ENCODE results near the gene HDAC5.

The HDAC5 gene

GRCh38 chr17:44123356-44124117, at the start of gene HDAC5:
Gene HDAC5, minus strand, starts transcription at chr17:44123641. Its CDS starts 6,126 bp downstream, at chr17:44117515.
- WGBS (ENCODE audit: insufficient coverage, insufficient read length), result no CpG with 5 or more reads among the region's 78 CpGs

GRCh38 chr17:44171931-44172455, 48.6 kb upstream of the HDAC5 start:
- no peak for DNase-seq (ENCODE audit: low read depth, low spot score)
- no CpG with 5 or more reads among the region's 17 CpGs for WGBS (ENCODE audit: insufficient coverage, insufficient read length)
- Histone ChIP-seq H3K9me3 (ENCODE audit: control insufficient read depth, insufficient read depth, low read length) (no peaks in the 10 kb centered on the region), H3K4me3 (ENCODE audit: low read length) (no peak overlapping the region), H3K36me3 (ENCODE audit: control insufficient read depth, insufficient read depth, low read length) (0 out of 2 replicates have a peak, but pooled peaks cover 4% of the 10 kb centered on the region), H3K27me3 (ENCODE audit: control insufficient read depth, insufficient read depth, low read length) (no peaks in the 10 kb centered on the region), H3K4me1 (ENCODE audit: control insufficient read depth, insufficient read depth, low read length) (peaks cover 8% of the 10 kb centered on the region), H3K27ac (ENCODE audit: low read length) (no peak overlapping the region)

More at GRCh38 chr17:44123356-44124117, at the start of gene HDAC5:
- peak; percentile 82 for DNase-seq (ENCODE audit: low read depth, low spot score)
- H3K9me3 ChIP-seq (ENCODE audit: control insufficient read depth, insufficient read depth, low read length), result no peaks in the 10 kb centered on the region
- H3K4me1 ChIP-seq (ENCODE audit: control insufficient read depth, insufficient read depth, low read length), result peaks cover 11% of the 10 kb centered on the region
- H3K4me3 ChIP-seq (ENCODE audit: low read length), result peak within 1 kb of the TSS; percentile 81
- no peak within 1 kb of the TSS for H3K27ac ChIP-seq (ENCODE audit: low read length)
- H3K27me3 ChIP-seq (ENCODE audit: control insufficient read depth, insufficient read depth, low read length), result no peaks in the 10 kb centered on the region
- H3K36me3 ChIP-seq (ENCODE audit: control insufficient read depth, insufficient read depth, low read length), result no peaks in the 10 kb centered on the region

- Histone ChIP-seq H3K4me3 (ENCODE audit: low read length) (no peak within 1 kb of the TSS), H3K4me1 (ENCODE audit: control insufficient read depth, insufficient read depth, low read length) (peaks cover 8% of the 10 kb centered on the region), H3K27me3 (ENCODE audit: control insufficient read depth, insufficient read depth, low read length) (no peaks in the 10 kb centered on the region), H3K36me3 (ENCODE audit: control insufficient read depth, insufficient read depth, low read length) (no peaks in the 10 kb centered on the region), H3K9me3 (ENCODE audit: control insufficient read depth, insufficient read depth, low read length) (no peaks in the 10 kb centered on the region), H3K27ac (ENCODE audit: low read length) (no peak within 1 kb of the TSS)
- no peak for DNase-seq (ENCODE audit: low read depth, low spot score)
- no CpG with 5 or more reads among the region's 21 CpGs for WGBS (ENCODE audit: insufficient coverage, insufficient read length)
These were observed 47.2 kb upstream of the HDAC5 start, which contains the start of gene ASB16 for GRCh38 chr17:44170499-44171201. Gene ASB16, plus strand, starts transcription at chr17:44170704. Its CDS starts 86 bp downstream, at chr17:44170790.

- DNase-seq (ENCODE audit: low read depth, low spot score), result no peak
- Histone ChIP-seq H3K27ac (ENCODE audit: low read length) (no peak overlapping the region), H3K4me1 (ENCODE audit: control insufficient read depth, insufficient read depth, low read length) (peaks cover 8% of the 10 kb centered on the region), H3K9me3 (ENCODE audit: control insufficient read depth, insufficient read depth, low read length) (no peaks in the 10 kb centered on the region), H3K27me3 (ENCODE audit: control insufficient read depth, insufficient read depth, low read length) (no peaks in the 10 kb centered on the region), H3K4me3 (ENCODE audit: low read length) (no peak overlapping the region), H3K36me3 (ENCODE audit: control insufficient read depth, insufficient read depth, low read length) (no peaks in the 10 kb centered on the region)
- no CpG with 5 or more reads among the region's 5 CpGs for WGBS (ENCODE audit: insufficient coverage, insufficient read length)
These were observed 46.7 kb upstream of the HDAC5 start for GRCh38 chr17:44170135-44170498.

GRCh38 chr17:44167181-44167861, 43.9 kb upstream of the HDAC5 start:
- no CpG with 5 or more reads among the region's 7 CpGs for WGBS (ENCODE audit: insufficient coverage, insufficient read length)
- no peak overlapping the region for H3K27ac ChIP-seq (ENCODE audit: low read length)
- no peaks in the 10 kb centered on the region for H3K9me3 ChIP-seq (ENCODE audit: control insufficient read depth, insufficient read depth, low read length)
- DNase-seq (ENCODE audit: low read depth, low spot score), result no peak
- H3K4me3 ChIP-seq (ENCODE audit: low read length), result no peak overlapping the region
- peaks cover under 1% of the 10 kb centered on the region; the same call in 1 of the 2 replicates for H3K36me3 ChIP-seq (ENCODE audit: control insufficient read depth, insufficient read depth, low read length)
- H3K4me1 ChIP-seq (ENCODE audit: control insufficient read depth, insufficient read depth, low read length), result peaks cover 8% of the 10 kb centered on the region
- H3K27me3 ChIP-seq (ENCODE audit: control insufficient read depth, insufficient read depth, low read length), result no peaks in the 10 kb centered on the region

GRCh38 chr17:44164476-44164875, 41.0 kb upstream of the HDAC5 start:
- WGBS (ENCODE audit: insufficient coverage, insufficient read length), result no CpG with 5 or more reads among the region's 1 CpG
- Histone ChIP-seq H3K4me3 (ENCODE audit: low read length) (no peak overlapping the region), H3K36me3 (ENCODE audit: control insufficient read depth, insufficient read depth, low read length) (peaks cover 14% of the 10 kb centered on the region; the same call in 1 of the 2 replicates), H3K27me3 (ENCODE audit: control insufficient read depth, insufficient read depth, low read length) (no peaks in the 10 kb centered on the region), H3K27ac (ENCODE audit: low read length) (no peak overlapping the region), H3K9me3 (ENCODE audit: control insufficient read depth, insufficient read depth, low read length) (no peaks in the 10 kb centered on the region), H3K4me1 (ENCODE audit: control insufficient read depth, insufficient read depth, low read length) (0 out of 2 replicates have a peak, but pooled peaks cover 2% of the 10 kb centered on the region)
- no peak for DNase-seq (ENCODE audit: low read depth, low spot score)

GRCh38 chr17:44159519-44160210, 36.2 kb upstream of the HDAC5 start:
- no peaks in the 10 kb centered on the region for H3K27me3 ChIP-seq (ENCODE audit: control insufficient read depth, insufficient read depth, low read length)
- peaks cover 29% of the 10 kb centered on the region for H3K36me3 ChIP-seq (ENCODE audit: control insufficient read depth, insufficient read depth, low read length)
- H3K4me3 ChIP-seq (ENCODE audit: low read length), result no peak overlapping the region
- no peak overlapping the region for H3K27ac ChIP-seq (ENCODE audit: low read length)
- H3K9me3 ChIP-seq (ENCODE audit: control insufficient read depth, insufficient read depth, low read length), result no peaks in the 10 kb centered on the region
- H3K4me1 ChIP-seq (ENCODE audit: control insufficient read depth, insufficient read depth, low read length), result no peaks in the 10 kb centered on the region
- DNase-seq (ENCODE audit: low read depth, low spot score), result no peak
- WGBS (ENCODE audit: insufficient coverage, insufficient read length), result no CpG with 5 or more reads among the region's 15 CpGs

GRCh38 chr17:44155488-44155887, 32.0 kb upstream of the HDAC5 start:
- Histone ChIP-seq H3K27ac (ENCODE audit: low read length) (no peak overlapping the region), H3K4me3 (ENCODE audit: low read length) (no peak overlapping the region), H3K9me3 (ENCODE audit: control insufficient read depth, insufficient read depth, low read length) (no peaks in the 10 kb centered on the region), H3K4me1 (ENCODE audit: control insufficient read depth, insufficient read depth, low read length) (no peaks in the 10 kb centered on the region), H3K36me3 (ENCODE audit: control insufficient read depth, insufficient read depth, low read length) (peaks cover 30% of the 10 kb centered on the region), H3K27me3 (ENCODE audit: control insufficient read depth, insufficient read depth, low read length) (no peaks in the 10 kb centered on the region)
- no CpG with 5 or more reads among the region's 2 CpGs for WGBS (ENCODE audit: insufficient coverage, insufficient read length)
- DNase-seq (ENCODE audit: low read depth, low spot score), result no peak

- no peaks in the 10 kb centered on the region for H3K4me1 ChIP-seq (ENCODE audit: control insufficient read depth, insufficient read depth, low read length)
- WGBS (ENCODE audit: insufficient coverage, insufficient read length), result no CpG with 5 or more reads among the region's 4 CpGs
- no peaks in the 10 kb centered on the region for H3K9me3 ChIP-seq (ENCODE audit: control insufficient read depth, insufficient read depth, low read length)
- H3K27me3 ChIP-seq (ENCODE audit: control insufficient read depth, insufficient read depth, low read length), result no peaks in the 10 kb centered on the region
- H3K4me3 ChIP-seq (ENCODE audit: low read length), result no peak overlapping the region
- no peak overlapping the region for H3K27ac ChIP-seq (ENCODE audit: low read length)
- H3K36me3 ChIP-seq (ENCODE audit: control insufficient read depth, insufficient read depth, low read length), result peaks cover 32% of the 10 kb centered on the region
- no peak for DNase-seq (ENCODE audit: low read depth, low spot score)
These were observed 29.4 kb upstream of the HDAC5 start for GRCh38 chr17:44152875-44153274.

All from iPS DF 6.9 (cell line).